Sigmoid colon (tissue), 4 donors: ENCODE data around the gene TBL1XR1.

ENCODE experiments used
- EP300 ChIP-seq, 4 donors: sonication (generic); formaldehyde crosslinking; IDR thresholded peaks; one replicate each; pipeline ENCODE4 v1.6.1; 2017; ENCODE audit warnings: antibody characterized with exemption in 4 of 4
- POLR2A ChIP-seq, 2 donors: fragments of 450-650 bp; IDR thresholded peaks; one replicate each; pipeline ENCODE4 v1.6.1; 2016; ENCODE audit warnings: antibody characterized with exemption in 2 of 2, mild to moderate bottlenecking in 2 of 2, moderate library complexity in 2 of 2
- TF ChIP-seq, protein P1 (sequence below), 4 experiments: fragments of 450-650 bp in 3 of 4; fragments of 200-600 bp in 1 of 4; IDR thresholded peaks; one replicate each; pipeline ENCODE4 v1.5.1; 2016 to 2019; ENCODE audit warnings: antibody characterized with exemption in 4 of 4, mild to moderate bottlenecking in 3 of 4, moderate library complexity in 2 of 4

DNA sequence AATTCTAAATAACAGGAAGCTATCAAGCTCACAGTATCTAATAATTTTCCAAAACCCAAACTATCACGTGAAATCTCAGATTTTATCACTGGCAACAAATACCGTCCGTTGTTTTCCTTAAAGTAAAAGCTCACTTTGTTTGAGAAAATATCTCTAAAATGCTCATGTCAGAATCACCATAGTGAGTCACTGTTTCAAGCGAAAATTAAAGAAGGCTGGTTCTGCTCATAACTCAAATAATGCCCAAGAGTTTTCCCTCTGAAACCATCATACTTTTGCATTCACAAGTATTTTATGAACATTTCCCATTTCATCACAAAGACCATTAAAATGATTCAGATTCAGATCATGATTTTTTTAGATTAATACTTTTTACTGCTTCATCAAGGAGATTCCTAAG, 50.6 kb downstream of the TBL1XR1 start:
- TF ChIP-seq EP300 (IDR thresholded peaks at IDR 0.05) (no peak), POLR2A (IDR thresholded peaks at IDR 0.05) (no peak)
- TF ChIP-seq, protein P1, sequence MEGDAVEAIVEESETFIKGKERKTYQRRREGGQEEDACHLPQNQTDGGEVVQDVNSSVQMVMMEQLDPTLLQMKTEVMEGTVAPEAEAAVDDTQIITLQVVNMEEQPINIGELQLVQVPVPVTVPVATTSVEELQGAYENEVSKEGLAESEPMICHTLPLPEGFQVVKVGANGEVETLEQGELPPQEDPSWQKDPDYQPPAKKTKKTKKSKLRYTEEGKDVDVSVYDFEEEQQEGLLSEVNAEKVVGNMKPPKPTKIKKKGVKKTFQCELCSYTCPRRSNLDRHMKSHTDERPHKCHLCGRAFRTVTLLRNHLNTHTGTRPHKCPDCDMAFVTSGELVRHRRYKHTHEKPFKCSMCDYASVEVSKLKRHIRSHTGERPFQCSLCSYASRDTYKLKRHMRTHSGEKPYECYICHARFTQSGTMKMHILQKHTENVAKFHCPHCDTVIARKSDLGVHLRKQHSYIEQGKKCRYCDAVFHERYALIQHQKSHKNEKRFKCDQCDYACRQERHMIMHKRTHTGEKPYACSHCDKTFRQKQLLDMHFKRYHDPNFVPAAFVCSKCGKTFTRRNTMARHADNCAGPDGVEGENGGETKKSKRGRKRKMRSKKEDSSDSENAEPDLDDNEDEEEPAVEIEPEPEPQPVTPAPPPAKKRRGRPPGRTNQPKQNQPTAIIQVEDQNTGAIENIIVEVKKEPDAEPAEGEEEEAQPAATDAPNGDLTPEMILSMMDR (IDR thresholded peaks at IDR 0.05), result no peak
